Measurements from ENCODE around the gene OVOL2. TPM values are rescaled to one million over a fixed set of nuclear protein-coding genes. Genes with fewer than 3 reads are reported as not detected.
"Not testable (repeated sequence)": the region's sequence is repeated elsewhere in the genome, so short reads cannot be mapped to it uniquely, and the experiment has no call there.

OVOL2 gene
- total and polyA plus RNA-seq, 10 of the 15 experiments (the other 5 are each of a cell fraction or from before 2014, with no cell fraction given) = not detected

- TF ChIP-seq PAX8 (IDR thresholded peaks at IDR 0.05) (no peak), CHD2 (IDR thresholded peaks at IDR 0.05; ENCODE audit: borderline replicate concordance, low read depth, low read length) (no peak), JUND (IDR thresholded peaks at IDR 0.05; ENCODE audit: low read depth, low read length) (no peak), EED (IDR thresholded peaks at IDR 0.05; ENCODE audit: low read depth) (no peak), USF2 (IDR thresholded peaks at IDR 0.05; ENCODE audit: borderline replicate concordance, low read depth, low read length) (no peak), NKRF (conservative IDR thresholded peaks at IDR 0.05) (no peak), NR2F1 (conservative IDR thresholded peaks at IDR 0.05) (no peak), POLR2A (IDR thresholded peaks at IDR 0.05; ENCODE audit: low read depth, low read length) (no peak), SMC3 (IDR thresholded peaks at IDR 0.05; ENCODE audit: borderline replicate concordance, low read length) (no peak), PRDM15 (CRISPR knock-in tag; IDR thresholded peaks at IDR 0.05) (no peak)
- TF ChIP-seq, protein P1, sequence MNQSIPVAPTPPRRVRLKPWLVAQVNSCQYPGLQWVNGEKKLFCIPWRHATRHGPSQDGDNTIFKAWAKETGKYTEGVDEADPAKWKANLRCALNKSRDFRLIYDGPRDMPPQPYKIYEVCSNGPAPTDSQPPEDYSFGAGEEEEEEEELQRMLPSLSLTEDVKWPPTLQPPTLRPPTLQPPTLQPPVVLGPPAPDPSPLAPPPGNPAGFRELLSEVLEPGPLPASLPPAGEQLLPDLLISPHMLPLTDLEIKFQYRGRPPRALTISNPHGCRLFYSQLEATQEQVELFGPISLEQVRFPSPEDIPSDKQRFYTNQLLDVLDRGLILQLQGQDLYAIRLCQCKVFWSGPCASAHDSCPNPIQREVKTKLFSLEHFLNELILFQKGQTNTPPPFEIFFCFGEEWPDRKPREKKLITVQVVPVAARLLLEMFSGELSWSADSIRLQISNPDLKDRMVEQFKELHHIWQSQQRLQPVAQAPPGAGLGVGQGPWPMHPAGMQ (IDR thresholded peaks at IDR 0.05; ENCODE audit: borderline replicate concordance) = no peak
Measured at GRCh38 chr20:18030020-18030419, 27.7 kb downstream of the OVOL2 start (continued).

DNA sequence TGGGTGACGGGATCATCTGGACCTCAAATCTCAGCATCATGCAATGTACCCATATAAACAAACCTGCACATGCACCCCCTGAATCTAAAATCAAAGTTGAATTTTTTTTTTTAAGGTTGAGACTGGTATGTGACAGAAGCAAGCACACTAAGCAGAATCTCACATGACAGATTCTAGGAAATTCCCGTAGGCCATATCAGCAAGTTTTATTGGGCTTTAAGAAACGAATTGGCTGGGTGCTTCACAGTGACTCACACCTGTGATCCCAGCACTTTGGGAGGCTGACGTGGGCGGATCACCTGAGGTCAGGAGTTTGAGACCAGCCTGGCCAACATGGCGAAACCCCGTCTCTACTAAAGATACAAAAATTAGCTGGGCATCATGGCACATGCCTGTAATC, 30.7 kb downstream of the OVOL2 start:
- ATAC-seq; H3K36me3 ChIP-seq (ENCODE audit: control insufficient read depth in 2 of 2, insufficient read depth in 2 of 2, low read length in 1 of 2); DNase-seq (ENCODE audit: low read depth, low spot score); H3K4me1 ChIP-seq (ENCODE audit: control insufficient read depth, insufficient read depth, low read length); RAD21 ChIA-PET (ENCODE audit: unreplicated experiment); CTCF ChIA-PET; in situ Hi-C loops (cut with MboI); H3K4me2 ChIP-seq (ENCODE audit: control insufficient read depth, insufficient read depth); H4K20me1 ChIP-seq (ENCODE audit: control insufficient read depth, insufficient read depth); H2AFZ ChIP-seq (ENCODE audit: control insufficient read depth, low read depth, low read length); H3K79me2 ChIP-seq (ENCODE audit: control insufficient read depth, insufficient read depth, low read length); H3K4me3 ChIP-seq; intact Hi-C loops (cut with micrococcal nuclease; ENCODE audit: unreplicated experiment); H3K27me3 ChIP-seq (replicated peaks in 1 of 2; ENCODE audit: control insufficient read depth in 2 of 2, insufficient read depth in 2 of 2, low read length in 1 of 2); SMC1A ChIA-PET (ENCODE audit: uncharacterized antibody, unreplicated experiment); H3K9ac ChIP-seq (ENCODE audit: control insufficient read depth, insufficient read depth, low read length); FAIRE-seq; H3K9me3 ChIP-seq (replicated peaks; ENCODE audit: control insufficient read depth, insufficient read depth, low read length); H3K27ac ChIP-seq (ENCODE audit: control insufficient read depth, insufficient read depth); BruUV-seq (replicated peaks); POLR2A ChIA-PET: not testable (repeated sequence)
- WGBS (ENCODE audit: insufficient coverage, insufficient replicate concordance, low lambda C conversion rate, missing lambda C conversion rate) = 51% methylated on average over 7 of the region's 7 CpGs
